MCF 10A (cell line): ENCODE measurements around the gene ZNF708. TPM values are rescaled to one million over a fixed set of nuclear protein-coding genes. Genes with fewer than 3 reads are reported as not detected.
"Not testable (repeated sequence)": the region's sequence is repeated elsewhere in the genome, so short reads cannot be mapped to it uniquely, and the experiment has no call there.

Source experiments
- BruUV-seq: library from RNA; stranded (reverse); fragments of 400-500 nt; replicated peaks from 2 replicates; lab custom pipeline; 2021; lab: Mats Ljungman, UMichigan
- CTCF ChIA-PET: fragments of 300-600 bp; sonication (Branson Sonifier 250); formaldehyde crosslinking; extraction: SDS; loops from one replicate; lab custom pipeline; 2021; ENCODE audit warnings: antibody characterized with exemption, inconsistent platforms; lab: Yijun Ruan, JAX
- POLR2A ChIA-PET: fragments of 300-600, 350-650 bp; sonication (Branson Sonifier 250); formaldehyde crosslinking; extraction: SDS; loops from one replicate; lab custom pipeline; 2020; ENCODE audit warnings: antibody characterized with exemption, inconsistent platforms; lab: Yijun Ruan, JAX
- DNase-seq: peaks from one replicate; pipeline ENCODE4 v3.0.0-alpha.2; 2018; ENCODE audit not compliant: unreplicated experiment
- H3K27ac Mint-ChIP-seq: one replicate; pipeline ENCODE4 v1.8.0; 2022; ENCODE audit warnings: mild to moderate bottlenecking, low read depth, mixed read lengths; ENCODE audit not compliant: unreplicated experiment
- H3K27me3 Mint-ChIP-seq: one replicate; pipeline ENCODE4 v1.8.0; 2022; ENCODE audit warnings: mixed read lengths; ENCODE audit not compliant: insufficient read depth, unreplicated experiment
- H3K36me3 Mint-ChIP-seq: one replicate; pipeline ENCODE4 v1.8.0; 2022; ENCODE audit warnings: mild to moderate bottlenecking, moderate library complexity, mixed read lengths; ENCODE audit not compliant: insufficient read depth, unreplicated experiment
- H3K4me1 Mint-ChIP-seq: one replicate; pipeline ENCODE4 v1.8.0; 2022; ENCODE audit warnings: mixed read lengths; ENCODE audit not compliant: insufficient read depth, unreplicated experiment
- H3K4me3 Mint-ChIP-seq: one replicate; pipeline ENCODE4 v1.8.0; 2022; ENCODE audit warnings: mild to moderate bottlenecking, moderate library complexity, mixed read lengths; ENCODE audit not compliant: unreplicated experiment
- H3K9me3 Mint-ChIP-seq: one replicate; pipeline ENCODE4 v1.8.0; 2022; ENCODE audit warnings: mixed read lengths; ENCODE audit not compliant: unreplicated experiment
- CTCF ChIP-seq: fragments of 200-600 bp; IDR thresholded peaks from one replicate; pipeline ENCODE4 v1.8.0; 2022; ENCODE audit warnings: antibody characterized with exemption, mild to moderate bottlenecking; ENCODE audit not compliant: unreplicated experiment
- intact Hi-C: fragments of 100-400 bp; cut with micrococcal nuclease; formaldehyde crosslinking; loops from 2 replicates; pipeline ENCODE4 v1.14.1; 2022
- total RNA-seq: library from RNA; stranded (reverse); gene quantifications from 2 replicates; pipeline ENCODE4 v1.2.3, GENCODE V29; 2022

The ZNF708 gene
- total RNA-seq, 1 experiment from 2014 or later, result 5.3 TPM

GRCh38 chr19:21264416-21264815 is 64.8 kb downstream of the ZNF708 start:
- no peaks in the 10 kb centered on the region for H3K36me3 Mint-ChIP-seq
- intact Hi-C loops, result no loop called here
- H3K27ac Mint-ChIP-seq, result no peak overlapping the region
- no peak for TF ChIP-seq CTCF
- H3K9me3 Mint-ChIP-seq, result peaks cover 11% of the 10 kb centered on the region
- BruUV-seq, result no TSS peak
- no peak overlapping the region for H3K4me3 Mint-ChIP-seq
- ChIA-PET POLR2A (no interaction called here), CTCF (no interaction called here)
- no peaks in the 10 kb centered on the region for H3K4me1 Mint-ChIP-seq
- no peaks in the 10 kb centered on the region for H3K27me3 Mint-ChIP-seq
- DNase-seq, result no peak

GRCh38 chr19:21260848-21261381 is 68.3 kb downstream of the ZNF708 start:
- POLR2A ChIA-PET, BruUV-seq: not testable (repeated sequence)

GRCh38 chr19:21260164-21260847 is 68.9 kb downstream of the ZNF708 start:
- no peak overlapping the region for H3K27ac Mint-ChIP-seq
- H3K36me3 Mint-ChIP-seq, result no peaks in the 10 kb centered on the region
- H3K4me1 Mint-ChIP-seq, result no peaks in the 10 kb centered on the region
- no peak overlapping the region for H3K4me3 Mint-ChIP-seq
- TF ChIP-seq CTCF, result no peak
- no peak for DNase-seq
- no peaks in the 10 kb centered on the region for H3K27me3 Mint-ChIP-seq
- CTCF ChIA-PET, result no interaction called here
- no TSS peak for BruUV-seq
- intact Hi-C loops, result no loop called here
- POLR2A ChIA-PET, result no interaction called here
- H3K9me3 Mint-ChIP-seq, result peaks cover 12% of the 10 kb centered on the region

More at GRCh38 chr19:21260848-21261381, 68.3 kb downstream of the ZNF708 start:
- H3K36me3 Mint-ChIP-seq, H3K4me3 Mint-ChIP-seq, intact Hi-C loops, H3K9me3 Mint-ChIP-seq, DNase-seq, CTCF ChIA-PET, H3K4me1 Mint-ChIP-seq, H3K27ac Mint-ChIP-seq, H3K27me3 Mint-ChIP-seq: not testable (repeated sequence)

GRCh38 chr19:21259421-21260124 is 69.6 kb downstream of the ZNF708 start:
- H3K4me3 Mint-ChIP-seq, H3K36me3 Mint-ChIP-seq, H3K4me1 Mint-ChIP-seq, CTCF ChIA-PET, BruUV-seq, intact Hi-C loops, DNase-seq, H3K27ac Mint-ChIP-seq, H3K27me3 Mint-ChIP-seq, POLR2A ChIA-PET: not testable (repeated sequence)
- peaks cover 19% of the 10 kb centered on the region for H3K9me3 Mint-ChIP-seq

- Mint-ChIP-seq H3K36me3 (no peaks in the 10 kb centered on the region), H3K9me3 (peaks cover 38% of the 10 kb centered on the region), H3K27ac (no peak overlapping the region), H3K4me1 (no peaks in the 10 kb centered on the region), H3K4me3 (no peak overlapping the region), H3K27me3 (no peaks in the 10 kb centered on the region)
- no peak for TF ChIP-seq CTCF
- intact Hi-C loops, result no loop called here
- POLR2A ChIA-PET, result interaction anchor here (1.9 kb wide), 1 partner anchor 25 kb away, joined by 3 read pairs; no protein-coding TSS in a partner anchor
- peak; percentile 0 for DNase-seq
- BruUV-seq, result no TSS peak
- CTCF ChIA-PET, result interaction anchor here (0.7 to 1.6 kb wide), 6 partner anchors 15 to 1220 kb away, joined by 3 to 9 read pairs (median 4); no protein-coding TSS in a partner anchor
Measured at GRCh38 chr19:21256722-21257121, 72.5 kb downstream of the ZNF708 start.
